WTC11 (cell line): Measurements from ENCODE around the gene NCOA6. TPM values are rescaled to one million over a fixed set of nuclear protein-coding genes. Genes with fewer than 3 reads are reported as not detected.

ENCODE experiments used
- ATAC-seq: fragments of 200-7000 bp; cut with Tn5 transposase; 2 replicates; pipeline ENCODE4 v1.10.0; 2021; ENCODE audit warnings: mild to moderate bottlenecking, moderate library complexity
- CTCF ChIA-PET: fragments of 300-600 bp; sonication (Branson Sonifier 250); formaldehyde crosslinking; loops from one replicate; lab custom pipeline; 2021; ENCODE audit warnings: antibody characterized with exemption; lab: Charles Lee
- POLR2A ChIA-PET: fragments of 350-600 bp; sonication (Branson Sonifier 250); formaldehyde crosslinking; loops from one replicate; lab custom pipeline; 2021; ENCODE audit warnings: antibody characterized with exemption; lab: Charles Lee
- DNase-seq: peaks from one replicate; pipeline ENCODE4 v3.0.0; 2021; ENCODE audit warnings: low spot score
- H3K27ac Mint-ChIP-seq: 2 replicates; pipeline ENCODE4 v1.8.0; 2021; ENCODE audit warnings: mixed read lengths
- H3K27me3 Mint-ChIP-seq: 2 replicates; pipeline ENCODE4 v1.8.0; 2021; ENCODE audit warnings: low read depth, mild to moderate bottlenecking, moderate library complexity, mixed read lengths
- H3K36me3 Mint-ChIP-seq: 2 replicates; pipeline ENCODE4 v1.8.0; 2021; ENCODE audit warnings: mixed read lengths
- H3K4me1 Mint-ChIP-seq: 2 replicates; pipeline ENCODE4 v1.8.0; 2022; ENCODE audit warnings: mixed read lengths
- H3K4me3 Mint-ChIP-seq: 2 replicates; pipeline ENCODE4 v1.8.0; 2021; ENCODE audit warnings: mild to moderate bottlenecking, moderate library complexity, mixed read lengths
- H3K9me3 Mint-ChIP-seq: 2 replicates; pipeline ENCODE4 v1.8.0; 2021; ENCODE audit warnings: mixed read lengths
- CDX4 ChIP-seq: fragments of 250-450 bp; sonication (Bioruptor Pico); IDR thresholded peaks from 2 replicates; pipeline ENCODE4 v1.9.0; 2021; ENCODE audit warnings: moderate library complexity, mild to moderate bottlenecking, inconsistent platforms, borderline replicate concordance
- CREM ChIP-seq: sonication (generic); formaldehyde crosslinking; IDR thresholded peaks from 2 replicates; pipeline ENCODE4 v1.8.1; 2022; ENCODE audit warnings: mild to moderate bottlenecking, missing genetic modification reagents, moderate library complexity
- E2F1 ChIP-seq: sonication (generic); formaldehyde crosslinking; IDR thresholded peaks from 2 replicates; pipeline ENCODE4 v1.8.0; 2022; ENCODE audit warnings: mild to moderate bottlenecking, missing genetic modification reagents
- FOXJ3 ChIP-seq: sonication (generic); formaldehyde crosslinking; IDR thresholded peaks from 2 replicates; pipeline ENCODE4 v1.9.0; 2021; ENCODE audit warnings: missing genetic modification reagents, mild to moderate bottlenecking, borderline replicate concordance
- FOXK1 ChIP-seq: sonication (generic); formaldehyde crosslinking; IDR thresholded peaks from 2 replicates; pipeline ENCODE4 v1.8.0; 2022; ENCODE audit warnings: mild to moderate bottlenecking, moderate library complexity, missing genetic modification reagents
- MLX ChIP-seq: sonication (generic); formaldehyde crosslinking; IDR thresholded peaks from 2 replicates; pipeline ENCODE4 v1.8.1; 2023; ENCODE audit warnings: mild to moderate bottlenecking, missing genetic modification reagents, moderate library complexity
- MXD4 ChIP-seq: fragments of 250-450 bp; sonication (Bioruptor Pico); IDR thresholded peaks from 2 replicates; pipeline ENCODE4 v1.8.0; 2021; ENCODE audit warnings: mild to moderate bottlenecking, moderate library complexity, borderline replicate concordance
- NFYB ChIP-seq: sonication (generic); formaldehyde crosslinking; conservative IDR thresholded peaks from 2 replicates; pipeline ENCODE4 v1.8.0; 2022; ENCODE audit warnings: low read depth, missing genetic modification reagents
- NR1H2 ChIP-seq: sonication (generic); formaldehyde crosslinking; IDR thresholded peaks from 2 replicates; pipeline ENCODE4 v1.9.0; 2021; ENCODE audit warnings: mild to moderate bottlenecking, moderate library complexity, missing genetic modification reagents
- PREB ChIP-seq: sonication (generic); formaldehyde crosslinking; IDR thresholded peaks from 2 replicates; pipeline ENCODE4 v1.8.1; 2022; ENCODE audit warnings: mild to moderate bottlenecking, missing genetic modification reagents, moderate library complexity, borderline replicate concordance
- RORB ChIP-seq: fragments of 250-450 bp; sonication (Bioruptor Pico); IDR thresholded peaks from 2 replicates; pipeline ENCODE4 v1.9.0; 2021; ENCODE audit warnings: mild to moderate bottlenecking
- TP53 ChIP-seq: sonication (generic); formaldehyde crosslinking; IDR thresholded peaks from 2 replicates; pipeline ENCODE4 v1.8.1; 2023; ENCODE audit warnings: mild to moderate bottlenecking, missing genetic modification reagents
- USF1 ChIP-seq: sonication (generic); formaldehyde crosslinking; IDR thresholded peaks from 2 replicates; pipeline ENCODE4 v1.8.0; 2022; ENCODE audit warnings: mild to moderate bottlenecking, missing genetic modification reagents
- ZNF219 ChIP-seq: sonication (generic); formaldehyde crosslinking; IDR thresholded peaks from 2 replicates; pipeline ENCODE4 v1.8.0; 2023; ENCODE audit warnings: missing genetic modification reagents, mild to moderate bottlenecking, borderline replicate concordance
- ZNF396 ChIP-seq: fragments of 250-450 bp; sonication (Bioruptor Pico); IDR thresholded peaks from 2 replicates; pipeline ENCODE4 v1.8.0; 2021; ENCODE audit warnings: mild to moderate bottlenecking, moderate library complexity, borderline replicate concordance
- ZNF416 ChIP-seq: fragments of 250-450 bp; sonication (Bioruptor Pico); IDR thresholded peaks from 2 replicates; pipeline ENCODE4 v1.9.0; 2021; ENCODE audit warnings: mild to moderate bottlenecking, inconsistent platforms
- ZNF423 ChIP-seq: fragments of 250-450 bp; sonication (Bioruptor Pico); IDR thresholded peaks from 2 replicates; pipeline ENCODE4 v2.1.2; 2022; ENCODE audit warnings: mild to moderate bottlenecking, moderate library complexity
- total RNA-seq: library from RNA; stranded (reverse); gene quantifications from 3 replicates; pipeline ENCODE4 v1.2.3, GENCODE V29; 2021
- TF ChIP-seq, protein P1 (sequence below): sonication (generic); formaldehyde crosslinking; IDR thresholded peaks from 2 replicates; pipeline ENCODE4 v1.8.1; 2022; ENCODE audit warnings: low read depth, missing genetic modification reagents, borderline replicate concordance
- TF ChIP-seq, protein P2 (sequence below): sonication (generic); formaldehyde crosslinking; conservative IDR thresholded peaks from 2 replicates; pipeline ENCODE4 v1.8.1; 2023; ENCODE audit warnings: mild to moderate bottlenecking, low read depth, missing genetic modification reagents, moderate library complexity
- TF ChIP-seq, protein P3 (sequence below): fragments of 250-450 bp; sonication (Bioruptor Pico); conservative IDR thresholded peaks from 2 replicates; pipeline ENCODE4 v1.9.0; 2021; ENCODE audit warnings: mild to moderate bottlenecking

The NCOA6 gene
- total RNA-seq, 1 experiment from 2014 or later: 10.1 TPM

- TF ChIP-seq, protein P1, sequence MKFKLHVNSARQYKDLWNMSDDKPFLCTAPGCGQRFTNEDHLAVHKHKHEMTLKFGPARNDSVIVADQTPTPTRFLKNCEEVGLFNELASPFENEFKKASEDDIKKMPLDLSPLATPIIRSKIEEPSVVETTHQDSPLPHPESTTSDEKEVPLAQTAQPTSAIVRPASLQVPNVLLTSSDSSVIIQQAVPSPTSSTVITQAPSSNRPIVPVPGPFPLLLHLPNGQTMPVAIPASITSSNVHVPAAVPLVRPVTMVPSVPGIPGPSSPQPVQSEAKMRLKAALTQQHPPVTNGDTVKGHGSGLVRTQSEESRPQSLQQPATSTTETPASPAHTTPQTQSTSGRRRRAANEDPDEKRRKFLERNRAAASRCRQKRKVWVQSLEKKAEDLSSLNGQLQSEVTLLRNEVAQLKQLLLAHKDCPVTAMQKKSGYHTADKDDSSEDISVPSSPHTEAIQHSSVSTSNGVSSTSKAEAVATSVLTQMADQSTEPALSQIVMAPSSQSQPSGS: no peak
- no peak for TF ChIP-seq NR1H2 (CRISPR knock-in tag)
- TF ChIP-seq, all 79 proteins: peak for 0
Measured at GRCh38 chr20:34711813-34712430, 113.5 kb downstream of the NCOA6 start (continued).

DNA sequence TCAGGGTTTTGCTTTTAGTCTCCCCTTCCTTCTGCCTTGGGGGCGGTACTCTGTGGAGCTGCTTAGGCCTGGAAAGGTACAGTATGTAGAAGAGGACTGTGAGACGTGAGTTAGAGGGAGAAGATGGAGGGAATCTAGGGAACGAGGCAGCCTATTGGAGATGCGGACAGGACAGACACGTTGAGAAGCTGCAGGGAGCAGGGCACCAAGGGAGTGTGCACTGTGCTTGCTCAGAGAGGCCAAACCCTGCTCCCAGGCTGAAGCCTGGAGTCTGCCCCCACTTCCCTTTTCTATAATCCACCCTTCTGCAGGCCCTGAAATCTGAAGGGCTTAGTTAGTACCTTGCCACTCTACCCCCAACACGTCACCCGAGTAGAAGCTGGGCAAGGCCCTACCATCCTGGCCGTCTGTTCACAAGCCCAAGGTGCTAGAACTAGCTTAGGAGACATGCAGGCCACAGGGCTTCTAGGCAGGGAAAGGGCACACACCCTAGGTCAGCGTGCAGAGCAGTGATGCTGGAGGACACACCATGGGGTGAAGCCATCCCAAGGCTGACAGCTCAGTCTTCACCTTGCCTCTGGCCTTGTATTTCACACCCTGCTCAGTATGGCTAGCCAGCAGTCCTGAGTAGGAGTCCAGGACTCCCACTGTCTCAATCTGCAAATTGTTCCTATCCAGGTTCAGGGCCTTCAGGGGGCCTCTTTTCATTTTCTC is 114.4 kb downstream of the NCOA6 start:
- H3K4me3 Mint-ChIP-seq: peak overlapping the region; percentile 77
- DNase-seq (no peak), ATAC-seq (no peak)
- CTCF ChIA-PET: interaction anchor here (0.8 to 3.9 kb wide), 6 partner anchors 16 to 520 kb away, joined by 3 to 17 read pairs (median 4); no protein-coding TSS in a partner anchor
- H3K27me3 Mint-ChIP-seq: peaks cover 43% of the 10 kb centered on the region
- no peaks in the 10 kb centered on the region for H3K36me3 Mint-ChIP-seq
- H3K9me3 Mint-ChIP-seq: no peaks in the 10 kb centered on the region
- peaks cover 10% of the 10 kb centered on the region for H3K4me1 Mint-ChIP-seq
- H3K27ac Mint-ChIP-seq: no peak overlapping the region
- POLR2A ChIA-PET: interaction anchor here (0.8 kb wide), 1 partner anchor 149 kb away, joined by 3 read pairs; no protein-coding TSS in a partner anchor
- TF ChIP-seq FOXK1 (CRISPR knock-in tag) (no peak), ZNF396 (no peak), ZNF423 (CRISPR knock-in tag) (no peak), MXD4 (CRISPR knock-in tag) (no peak), CREM (no peak), USF1 (CRISPR knock-in tag) (no peak), PREB (CRISPR knock-in tag) (no peak), NFYB (no peak), MLX (CRISPR knock-in tag) (no peak), RORB (CRISPR knock-in tag) (no peak), FOXJ3 (CRISPR knock-in tag) (no peak), CDX4 (CRISPR knock-in tag) (no peak), TP53 (CRISPR knock-in tag) (no peak)
- TF ChIP-seq, protein P1: no peak
- TF ChIP-seq, all 79 proteins: peak for 0

GRCh38 chr20:34710568-34710839 is 114.9 kb downstream of the NCOA6 start:
- POLR2A ChIA-PET: no interaction called here
- CTCF ChIA-PET: interaction anchor here (0.6 to 7.0 kb wide), 7 partner anchors 16 to 520 kb away, joined by 3 to 50 read pairs (median 3); no protein-coding TSS in a partner anchor
- peaks cover 12% of the 10 kb centered on the region for H3K4me1 Mint-ChIP-seq
- no peaks in the 10 kb centered on the region for H3K9me3 Mint-ChIP-seq
- peaks cover 45% of the 10 kb centered on the region for H3K27me3 Mint-ChIP-seq
- no peak for ATAC-seq
- H3K27ac Mint-ChIP-seq: no peak overlapping the region
- H3K36me3 Mint-ChIP-seq: no peaks in the 10 kb centered on the region
- H3K4me3 Mint-ChIP-seq: peak overlapping the region; percentile 77
- DNase-seq: no peak
- TF ChIP-seq, protein P2, sequence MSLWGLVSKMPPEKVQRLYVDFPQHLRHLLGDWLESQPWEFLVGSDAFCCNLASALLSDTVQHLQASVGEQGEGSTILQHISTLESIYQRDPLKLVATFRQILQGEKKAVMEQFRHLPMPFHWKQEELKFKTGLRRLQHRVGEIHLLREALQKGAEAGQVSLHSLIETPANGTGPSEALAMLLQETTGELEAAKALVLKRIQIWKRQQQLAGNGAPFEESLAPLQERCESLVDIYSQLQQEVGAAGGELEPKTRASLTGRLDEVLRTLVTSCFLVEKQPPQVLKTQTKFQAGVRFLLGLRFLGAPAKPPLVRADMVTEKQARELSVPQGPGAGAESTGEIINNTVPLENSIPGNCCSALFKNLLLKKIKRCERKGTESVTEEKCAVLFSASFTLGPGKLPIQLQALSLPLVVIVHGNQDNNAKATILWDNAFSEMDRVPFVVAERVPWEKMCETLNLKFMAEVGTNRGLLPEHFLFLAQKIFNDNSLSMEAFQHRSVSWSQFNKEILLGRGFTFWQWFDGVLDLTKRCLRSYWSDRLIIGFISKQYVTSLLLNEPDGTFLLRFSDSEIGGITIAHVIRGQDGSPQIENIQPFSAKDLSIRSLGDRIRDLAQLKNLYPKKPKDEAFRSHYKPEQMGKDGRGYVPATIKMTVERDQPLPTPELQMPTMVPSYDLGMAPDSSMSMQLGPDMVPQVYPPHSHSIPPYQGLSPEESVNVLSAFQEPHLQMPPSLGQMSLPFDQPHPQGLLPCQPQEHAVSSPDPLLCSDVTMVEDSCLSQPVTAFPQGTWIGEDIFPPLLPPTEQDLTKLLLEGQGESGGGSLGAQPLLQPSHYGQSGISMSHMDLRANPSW (CRISPR knock-in tag): no peak
- TF ChIP-seq ZNF219 (no peak), E2F1 (CRISPR knock-in tag) (no peak), ZNF416 (CRISPR knock-in tag) (no peak)
- TF ChIP-seq, protein P3, sequence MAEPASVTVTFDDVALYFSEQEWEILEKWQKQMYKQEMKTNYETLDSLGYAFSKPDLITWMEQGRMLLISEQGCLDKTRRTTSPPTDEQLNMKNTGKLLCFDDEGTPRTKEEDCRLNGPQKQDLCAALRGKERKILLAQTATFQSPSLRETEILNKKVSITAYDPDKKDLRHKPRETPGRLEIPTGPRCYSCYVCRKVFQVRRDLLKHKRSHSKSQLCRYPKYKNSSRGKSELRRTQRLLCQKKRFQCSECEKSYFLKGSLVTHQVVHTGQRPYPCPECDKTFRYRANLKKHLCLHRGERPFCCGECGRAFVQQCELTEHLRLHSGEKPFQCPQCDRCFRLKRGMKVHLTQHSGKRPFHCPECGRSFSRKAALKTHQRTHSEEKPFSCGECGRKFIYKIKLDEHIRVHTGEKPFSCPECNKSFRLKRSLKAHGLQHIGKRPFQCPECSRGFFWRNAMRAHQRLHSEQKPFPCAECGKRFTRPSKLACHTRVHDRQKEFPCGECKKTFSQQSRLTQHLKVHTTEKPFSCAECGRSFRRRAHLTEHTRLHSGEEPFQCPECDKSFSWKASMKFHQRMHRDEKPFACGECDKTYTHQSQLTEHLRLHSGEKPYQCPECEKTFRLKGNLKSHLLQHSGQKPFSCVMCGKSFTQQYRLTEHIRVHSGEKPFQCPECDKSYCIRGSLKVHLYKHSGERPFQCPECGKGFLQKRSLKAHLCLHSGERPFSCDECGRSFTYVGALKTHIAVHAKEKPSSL (CRISPR knock-in tag): no peak
